Measurements from ENCODE around the gene NR2E3.
"Not testable (repeated sequence)": the region's sequence is repeated elsewhere in the genome, so short reads cannot be mapped to it uniquely, and the experiment has no call there.

NR2E3 gene

DNA sequence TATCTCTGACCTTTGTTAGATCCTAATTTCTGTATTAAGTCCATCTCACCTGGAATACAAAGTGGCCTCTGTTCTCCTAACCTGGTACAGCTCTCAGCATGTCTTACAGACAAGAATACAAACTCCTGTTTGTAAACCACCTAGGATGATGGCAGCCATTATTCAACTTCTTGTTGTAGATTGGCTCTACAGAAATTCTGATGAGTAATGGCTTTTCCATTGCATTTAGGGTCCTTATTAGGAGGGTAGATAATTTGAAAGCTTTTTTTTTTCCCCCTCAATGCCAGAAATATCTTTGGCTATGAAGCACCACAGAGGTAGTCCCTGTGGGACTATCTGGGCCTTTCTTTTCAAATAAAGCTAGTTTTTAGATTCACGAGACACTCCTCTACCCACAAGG lies 9.8 kb downstream of the NR2E3 start:
- DNase-seq: no peak

DNA sequence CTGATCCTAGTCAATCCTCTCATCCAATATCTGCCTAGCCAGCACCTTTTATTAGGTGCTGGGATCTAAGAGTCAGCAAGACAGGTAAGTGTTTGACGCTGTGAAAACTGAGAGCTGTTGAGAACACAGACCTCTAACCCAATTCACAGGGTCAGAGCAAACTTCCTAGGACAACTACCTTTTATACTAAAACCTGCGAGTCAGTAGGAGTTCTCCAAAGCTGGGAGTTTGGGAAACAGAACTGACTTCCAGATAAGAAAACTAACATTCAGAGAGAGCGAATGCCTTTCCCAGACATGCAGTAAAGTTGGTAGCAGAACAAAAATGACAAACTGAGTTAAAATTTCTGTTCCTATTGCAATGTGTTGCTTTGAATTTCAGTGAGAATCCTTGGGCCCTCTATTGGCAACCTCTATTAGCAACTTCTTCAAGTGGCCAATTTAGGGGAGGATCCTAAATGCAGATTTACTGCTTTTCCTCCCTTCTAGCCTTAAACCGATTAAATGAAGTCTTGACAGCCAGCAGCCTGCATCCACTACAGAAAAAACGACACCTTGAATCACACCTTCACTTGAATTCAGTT lies 11.3 kb downstream of the NR2E3 start:
- DNase-seq: no peak

DNA sequence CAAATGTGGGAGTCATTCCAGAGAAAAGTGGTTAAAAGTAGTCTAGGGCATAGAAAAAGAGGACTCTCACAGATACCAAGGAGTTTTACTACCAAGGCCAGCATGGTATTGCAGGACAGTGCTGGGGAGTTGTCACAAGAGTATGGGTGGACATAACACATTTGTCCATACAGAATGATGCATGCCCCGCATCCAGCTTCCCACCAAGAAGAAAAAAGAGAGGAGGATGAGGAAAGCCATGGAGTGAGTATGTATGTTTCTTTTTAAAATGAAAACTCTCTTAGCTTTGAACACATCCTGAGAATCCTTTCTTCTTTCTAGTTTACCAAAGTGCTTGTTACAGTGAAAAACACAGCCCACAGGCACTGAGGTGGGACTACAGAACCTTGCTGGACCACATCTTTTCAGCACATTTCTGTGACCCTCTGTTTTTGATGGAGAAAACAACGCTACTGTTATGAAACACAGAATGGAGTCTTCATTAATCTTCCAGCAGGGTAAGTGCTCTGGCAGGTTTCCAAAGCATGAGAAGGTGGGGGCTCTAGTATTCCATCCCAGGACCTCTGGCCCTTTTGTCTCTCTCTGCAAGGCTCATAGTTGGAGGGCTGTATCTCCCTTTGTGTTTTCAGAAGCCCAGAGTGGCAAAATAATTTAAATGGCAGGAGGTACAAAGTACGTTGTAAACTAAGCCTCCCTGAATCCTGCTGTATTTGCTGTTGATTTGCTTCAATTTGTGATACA lies 12.7 kb downstream of the NR2E3 start:
- no peak for DNase-seq

DNA sequence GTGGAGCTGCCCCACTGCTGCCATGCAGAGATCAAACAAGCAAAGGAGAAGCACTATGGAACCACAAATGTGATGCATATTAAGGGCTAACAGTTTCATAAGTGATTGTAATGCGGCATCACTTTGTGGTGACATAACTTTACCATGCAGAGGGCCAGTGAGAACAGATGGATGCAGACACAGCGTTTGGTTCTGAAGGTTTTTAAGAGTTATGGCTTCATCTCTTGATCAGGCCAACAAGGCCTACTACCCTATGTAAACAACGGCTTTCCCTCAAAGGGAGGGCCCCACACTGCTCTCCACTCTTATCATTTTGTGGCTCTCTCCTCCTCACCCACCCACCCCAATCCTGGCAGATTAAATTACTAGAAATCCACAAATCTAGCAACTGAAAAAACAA lies 13.4 kb downstream of the NR2E3 start:
- DNase-seq: no peak

DNA sequence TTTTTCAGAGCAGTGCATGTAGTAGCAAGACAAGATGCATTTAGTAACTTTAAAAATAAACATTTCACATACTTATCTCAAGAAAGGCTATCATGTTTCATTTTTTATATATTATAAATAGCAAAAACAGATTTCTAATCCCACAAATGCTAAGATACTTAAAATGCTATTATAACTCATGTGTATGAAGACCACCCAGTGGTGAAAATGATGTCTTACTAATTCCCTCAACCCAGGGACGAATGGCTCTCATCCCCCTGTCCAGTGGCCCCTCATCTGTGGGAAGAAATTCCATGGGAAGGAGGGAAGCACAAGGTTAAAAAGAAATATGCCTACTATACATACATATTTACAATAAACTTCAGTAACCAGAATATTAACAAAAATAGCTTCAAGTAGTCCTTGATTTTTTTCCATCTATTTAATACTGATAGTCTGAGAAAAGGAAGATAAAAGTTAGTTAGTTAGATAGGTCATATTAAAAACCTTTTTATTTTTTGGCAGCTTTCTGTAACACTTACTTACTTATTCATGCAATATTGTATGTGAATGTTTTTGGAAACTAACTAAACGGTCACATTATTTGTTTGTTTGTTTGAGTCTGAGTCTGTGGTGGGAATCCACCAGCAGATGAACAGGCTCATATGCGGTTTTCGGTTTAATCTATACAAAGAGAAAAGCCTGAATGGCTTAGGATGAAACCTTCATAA lies 14.8 kb downstream of the NR2E3 start:
- no peak for DNase-seq

DNA sequence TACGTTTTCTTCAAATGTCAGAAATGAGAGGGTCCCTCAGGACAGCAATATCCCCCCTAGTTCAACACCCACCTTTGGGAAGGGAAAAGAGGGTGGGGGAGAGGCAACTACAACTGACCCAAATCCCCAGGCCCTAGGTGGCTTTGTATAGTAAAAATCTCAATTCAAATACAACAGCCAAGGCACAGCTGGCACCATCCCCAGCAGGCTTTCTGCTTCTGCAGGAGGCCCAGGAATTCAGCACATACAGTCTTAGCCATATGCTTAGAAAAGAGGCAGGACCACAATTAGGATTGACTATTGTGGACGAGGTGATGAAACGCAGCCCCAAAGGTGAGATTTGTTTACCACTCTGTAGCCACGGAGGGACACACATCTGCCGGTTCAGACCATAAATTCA lies 15.8 kb downstream of the NR2E3 start:
- DNase-seq: no peak

DNA sequence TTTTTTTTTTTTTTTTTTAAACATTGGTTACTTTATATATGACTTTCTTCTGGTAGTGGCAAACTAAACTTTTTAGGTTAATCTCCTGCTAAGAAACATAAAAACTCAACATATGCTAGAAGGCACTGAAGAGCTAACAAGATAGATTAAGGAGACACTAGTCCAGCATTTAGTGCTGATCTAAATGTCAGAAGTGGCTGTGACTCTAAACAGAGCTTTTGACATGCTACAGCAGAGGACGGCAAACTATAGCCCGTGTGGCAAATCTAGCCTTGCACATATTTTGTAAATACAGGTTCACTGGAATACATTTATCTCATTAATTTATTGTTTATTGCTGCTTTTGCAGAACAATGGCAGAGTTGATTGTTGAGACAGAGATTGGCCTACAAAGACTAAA lies 20.6 kb downstream of the NR2E3 start:
- no peak for DNase-seq

DNA sequence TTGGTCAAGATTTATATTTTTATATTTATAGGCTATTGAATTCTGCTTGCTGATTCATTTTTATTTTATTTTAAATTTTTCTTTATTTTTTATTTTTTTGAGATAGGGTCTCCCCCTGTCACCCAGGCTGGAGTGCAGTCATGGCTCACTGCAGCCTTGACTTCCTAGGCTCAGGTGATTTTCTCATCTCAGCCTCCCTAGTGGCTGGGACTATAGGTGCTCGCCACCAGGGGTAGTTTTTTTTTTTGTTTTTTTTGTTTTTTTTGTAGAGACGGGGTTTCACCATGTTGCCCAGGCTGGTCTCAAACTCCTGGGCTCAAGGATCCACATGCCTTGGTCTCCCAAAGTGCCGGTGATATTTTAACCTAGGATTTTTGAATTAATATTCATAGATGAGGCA lies 31.2 kb downstream of the NR2E3 start:
- no peak for DNase-seq

DNA sequence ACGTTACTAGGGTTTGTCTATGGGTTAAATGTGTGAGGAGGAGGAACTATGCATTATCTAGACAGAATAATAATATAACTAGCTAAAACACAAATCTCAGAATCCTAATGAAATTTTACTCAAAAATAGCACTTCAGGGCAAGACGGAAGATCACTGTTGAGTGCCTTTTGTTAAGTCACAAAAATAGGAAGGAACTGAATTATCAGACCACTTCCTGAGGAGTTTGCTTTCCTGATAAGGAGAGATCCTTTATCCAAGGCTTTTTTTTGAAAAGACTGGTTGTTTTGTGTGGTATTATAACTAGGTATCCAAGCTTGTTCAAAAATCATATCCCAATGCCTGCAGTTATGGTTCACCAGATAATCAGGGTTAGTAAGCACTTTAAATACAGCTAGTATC lies 34.6 kb downstream of the NR2E3 start:
- DNase-seq: no peak

DNA sequence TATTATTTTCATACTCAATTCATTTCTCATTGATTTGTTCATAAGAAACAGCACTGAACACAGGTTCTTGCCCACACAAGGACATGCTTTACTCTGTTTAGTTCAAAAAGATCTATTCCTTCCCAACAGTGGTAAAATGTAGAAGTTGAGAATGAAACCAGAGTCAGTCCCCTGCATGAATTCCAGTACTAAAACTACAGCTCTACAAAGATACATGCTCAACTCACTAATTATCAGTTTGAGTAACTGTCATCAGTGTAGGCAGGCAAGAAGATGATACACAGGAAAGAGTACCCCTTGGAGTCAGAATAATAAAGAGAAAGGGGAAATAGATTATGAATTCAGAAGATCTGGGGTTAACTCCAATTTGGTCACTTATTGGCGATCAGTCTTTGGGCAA lies 43.2 kb downstream of the NR2E3 start:
- DNase-seq: no peak

DNA sequence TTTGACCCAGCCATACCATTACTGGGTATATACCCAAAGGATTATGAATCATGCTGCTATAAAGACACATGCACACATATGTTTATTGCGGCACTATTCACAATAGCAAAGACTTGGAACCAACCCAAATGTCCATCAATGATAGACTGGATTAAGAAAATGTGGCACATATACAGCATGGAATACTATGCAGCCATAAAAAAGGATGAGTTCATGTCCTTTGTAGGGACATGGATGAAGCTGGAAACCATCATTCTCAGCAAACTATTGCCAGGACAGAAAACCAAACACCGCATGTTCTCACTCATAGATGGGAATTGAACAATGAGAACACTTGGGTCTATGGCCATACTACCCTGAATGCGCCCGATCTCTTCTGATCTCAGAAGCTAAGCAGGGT lies 47.9 kb downstream of the NR2E3 start:
- not testable (repeated sequence) for DNase-seq

Measured in NCI-H345 (cell line).